RWPE2 (cell line): Measurements from ENCODE around the gene MRGPRG.

Experiments
- ATAC-seq: fragments of 200-7000 bp; cut with Tn5 transposase; 3 replicates; pipeline ENCODE4 v1.9.1; 2021; ENCODE audit warnings: low read depth
- DNase-seq: peaks from one replicate; pipeline ENCODE4 v3.0.0-alpha.2; 2020; ENCODE audit warnings: low spot score
- H3K27ac ChIP-seq: fragments of 450-650 bp; 2 replicates; pipeline ENCODE4 v1.5.1; 2017; ENCODE audit warnings: mild to moderate bottlenecking; ENCODE audit not compliant: poor library complexity, severe bottlenecking
- H3K27me3 ChIP-seq: fragments of 250-450 bp; sonication (Bioruptor Pico); 2 replicates; pipeline ENCODE4 v1.5.1; 2021; ENCODE audit warnings: mild to moderate bottlenecking, moderate library complexity; ENCODE audit not compliant: insufficient read depth, poor library complexity, severe bottlenecking
- H3K36me3 ChIP-seq: fragments of 250-450 bp; sonication (Bioruptor Pico); 2 replicates; pipeline ENCODE4 v1.5.1; 2020; ENCODE audit warnings: low read depth, mild to moderate bottlenecking, moderate library complexity
- H3K4me1 ChIP-seq: fragments of 250-450 bp; sonication (Bioruptor Pico); 2 replicates; pipeline ENCODE4 v1.5.1; 2021; ENCODE audit warnings: mild to moderate bottlenecking, moderate library complexity; ENCODE audit not compliant: insufficient read depth, poor library complexity, severe bottlenecking
- H3K4me3 ChIP-seq: fragments of 250-450 bp; sonication (Bioruptor Pico); 2 replicates; pipeline ENCODE4 v1.5.1; 2021; ENCODE audit warnings: mild to moderate bottlenecking, moderate library complexity; ENCODE audit not compliant: severe bottlenecking
- H3K9me3 ChIP-seq: fragments of 250-450 bp; sonication (Bioruptor Pico); 2 replicates; pipeline ENCODE4 v1.5.1; 2021; ENCODE audit warnings: mild to moderate bottlenecking, moderate library complexity; ENCODE audit not compliant: severe bottlenecking
- TF ChIP-seq, protein P1 (sequence below): fragments of 450-650 bp; IDR thresholded peaks from one replicate; pipeline ENCODE4 v1.5.1; 2017; ENCODE audit warnings: mild to moderate bottlenecking, moderate library complexity; ENCODE audit not compliant: poor library complexity, severe bottlenecking

Gene MRGPRG

GRCh38 chr11:3177931-3178330 lies 40.7 kb downstream of the MRGPRG start:
- Histone ChIP-seq H3K27me3 (no peaks in the 10 kb centered on the region), H3K4me3 (no peak overlapping the region), H3K4me1 (no peaks in the 10 kb centered on the region), H3K9me3 (peaks cover 12% of the 10 kb centered on the region), H3K27ac (no peak overlapping the region), H3K36me3 (no peaks in the 10 kb centered on the region)
- DNase-seq, result no peak
- TF ChIP-seq, protein P1, sequence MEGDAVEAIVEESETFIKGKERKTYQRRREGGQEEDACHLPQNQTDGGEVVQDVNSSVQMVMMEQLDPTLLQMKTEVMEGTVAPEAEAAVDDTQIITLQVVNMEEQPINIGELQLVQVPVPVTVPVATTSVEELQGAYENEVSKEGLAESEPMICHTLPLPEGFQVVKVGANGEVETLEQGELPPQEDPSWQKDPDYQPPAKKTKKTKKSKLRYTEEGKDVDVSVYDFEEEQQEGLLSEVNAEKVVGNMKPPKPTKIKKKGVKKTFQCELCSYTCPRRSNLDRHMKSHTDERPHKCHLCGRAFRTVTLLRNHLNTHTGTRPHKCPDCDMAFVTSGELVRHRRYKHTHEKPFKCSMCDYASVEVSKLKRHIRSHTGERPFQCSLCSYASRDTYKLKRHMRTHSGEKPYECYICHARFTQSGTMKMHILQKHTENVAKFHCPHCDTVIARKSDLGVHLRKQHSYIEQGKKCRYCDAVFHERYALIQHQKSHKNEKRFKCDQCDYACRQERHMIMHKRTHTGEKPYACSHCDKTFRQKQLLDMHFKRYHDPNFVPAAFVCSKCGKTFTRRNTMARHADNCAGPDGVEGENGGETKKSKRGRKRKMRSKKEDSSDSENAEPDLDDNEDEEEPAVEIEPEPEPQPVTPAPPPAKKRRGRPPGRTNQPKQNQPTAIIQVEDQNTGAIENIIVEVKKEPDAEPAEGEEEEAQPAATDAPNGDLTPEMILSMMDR, result no peak
- ATAC-seq, result no peak

DNA sequence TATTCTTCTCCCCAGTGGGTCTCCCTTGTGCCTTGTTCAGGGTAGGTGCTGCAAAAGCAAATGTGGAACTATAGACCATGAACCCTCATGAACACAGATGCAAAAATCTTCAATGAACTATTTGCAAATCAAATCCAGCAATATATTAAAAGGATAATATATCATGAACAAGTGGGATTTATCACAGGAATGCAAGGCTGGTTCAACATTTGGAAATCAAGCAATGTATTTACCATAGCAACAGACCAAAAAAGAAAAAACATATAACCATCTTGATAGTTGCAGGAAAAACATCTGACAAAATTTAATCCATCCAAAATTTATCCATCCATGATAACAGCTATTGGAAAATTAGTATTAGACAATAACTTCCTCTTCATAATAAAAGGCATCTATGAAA lies 42.1 kb downstream of the MRGPRG start:
- Histone ChIP-seq H3K36me3 (no peaks in the 10 kb centered on the region), H3K9me3 (peaks cover 12% of the 10 kb centered on the region), H3K27ac (no peak overlapping the region), H3K4me1 (no peaks in the 10 kb centered on the region), H3K27me3 (no peaks in the 10 kb centered on the region), H3K4me3 (no peak overlapping the region)
- TF ChIP-seq, protein P1, result no peak
- ATAC-seq, result no peak
- DNase-seq, result no peak

DNA sequence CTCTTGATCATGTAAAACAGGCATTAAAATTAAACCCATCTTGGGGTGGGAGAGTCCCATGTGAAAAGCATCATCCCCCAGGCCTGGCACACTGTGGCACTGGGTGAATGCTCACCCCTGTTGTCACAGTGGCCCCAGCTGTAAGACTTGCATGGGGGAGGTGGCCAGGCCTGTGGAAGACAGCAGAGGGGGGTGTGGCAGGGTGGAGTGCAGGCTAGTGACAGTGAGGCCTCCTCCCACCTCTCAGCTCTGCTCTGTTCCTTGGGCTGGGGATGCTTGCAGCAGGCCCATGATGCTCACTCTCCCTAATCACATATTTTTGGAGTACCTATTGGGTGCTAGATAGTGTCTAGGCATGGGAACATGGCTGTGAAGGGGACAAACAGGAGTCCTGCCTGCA lies 43.4 kb downstream of the MRGPRG start:
- H3K4me3 ChIP-seq, result no peak overlapping the region
- TF ChIP-seq, protein P1, result no peak
- no peaks in the 10 kb centered on the region for H3K4me1 ChIP-seq
- H3K27me3 ChIP-seq, result no peaks in the 10 kb centered on the region
- H3K36me3 ChIP-seq, result no peaks in the 10 kb centered on the region
- ATAC-seq, result no peak
- H3K27ac ChIP-seq, result no peak overlapping the region
- H3K9me3 ChIP-seq, result peaks cover 12% of the 10 kb centered on the region
- DNase-seq, result no peak

- TF ChIP-seq, protein P1, result no peak
- no peak for DNase-seq
- peaks cover 12% of the 10 kb centered on the region for H3K9me3 ChIP-seq
- H3K4me3 ChIP-seq, result no peak overlapping the region
- no peak for ATAC-seq
- H3K4me1 ChIP-seq, result no peaks in the 10 kb centered on the region
- H3K27me3 ChIP-seq, result no peaks in the 10 kb centered on the region
- H3K36me3 ChIP-seq, result no peaks in the 10 kb centered on the region
- H3K27ac ChIP-seq, result no peak overlapping the region
These were observed 44.2 kb downstream of the MRGPRG start for GRCh38 chr11:3174387-3174786.

- DNase-seq (no peak), ATAC-seq (no peak)
- Histone ChIP-seq H3K27ac (no peak overlapping the region), H3K27me3 (no peaks in the 10 kb centered on the region), H3K9me3 (peaks cover 12% of the 10 kb centered on the region), H3K4me3 (no peak overlapping the region), H3K36me3 (no peaks in the 10 kb centered on the region), H3K4me1 (no peaks in the 10 kb centered on the region)
- TF ChIP-seq, protein P1, result no peak
These were observed 44.8 kb downstream of the MRGPRG start for GRCh38 chr11:3173795-3174194.
